D341Med (cell line): ENCODE results near the gene MAP7.
"Not testable (repeated sequence)": the region's sequence is repeated elsewhere in the genome, so short reads cannot be mapped to it uniquely, and the experiment has no call there.

Experiments
- DNase-seq: peaks from one replicate; pipeline ENCODE4 v3.0.0; 2012; ENCODE audit warnings: low spot score

MAP7 gene

DNA sequence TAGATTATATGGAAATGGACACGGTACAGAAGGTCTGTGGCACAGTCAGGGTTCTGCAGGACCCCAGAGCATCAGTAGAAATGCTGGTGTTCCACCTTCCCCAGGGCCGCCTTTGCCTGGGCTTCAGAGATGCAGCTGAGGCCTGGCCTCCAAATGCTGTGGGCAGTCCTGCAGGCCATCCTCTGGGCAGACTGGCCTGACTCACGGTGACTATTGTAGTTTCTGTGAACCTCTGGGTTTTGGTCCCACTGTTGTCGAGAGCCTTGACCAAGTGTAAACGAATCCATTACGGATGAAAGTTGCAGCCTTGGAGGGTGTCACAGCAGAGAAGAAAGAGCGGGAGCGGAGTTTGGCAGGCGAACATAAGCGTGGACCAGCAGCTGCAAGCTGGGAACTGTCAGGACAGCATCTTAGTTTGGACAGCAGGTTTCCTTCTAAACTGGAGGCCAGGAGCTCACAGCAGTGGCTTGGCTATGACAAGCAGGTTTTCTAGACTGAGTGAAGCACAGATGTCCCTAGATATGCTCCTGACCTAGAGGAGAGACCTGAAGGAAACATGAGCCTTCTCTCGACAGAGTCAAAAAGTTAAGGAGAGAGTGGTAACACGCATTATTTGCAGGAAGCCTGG, 214.4 kb downstream of the MAP7 start:
- DNase-seq = no peak

DNA sequence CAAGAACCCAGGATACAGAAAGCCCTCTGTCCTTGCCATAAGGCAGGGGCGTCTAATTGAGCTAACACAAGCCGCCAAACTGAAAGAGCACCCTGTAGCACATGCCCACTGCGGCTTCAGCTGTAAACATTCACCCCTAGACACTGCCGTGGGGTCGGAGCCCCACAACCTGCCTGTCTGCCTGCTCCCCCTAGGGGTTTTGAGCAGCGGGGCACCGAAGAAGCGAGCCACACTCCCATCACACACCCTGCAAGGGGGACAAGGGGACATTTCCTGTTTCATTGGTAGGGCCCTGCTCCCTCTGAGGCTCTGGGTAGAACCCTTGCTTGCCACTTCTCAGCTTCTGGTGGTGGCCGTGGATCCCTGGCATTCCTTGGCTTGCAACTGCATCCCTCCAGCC, 215.4 kb downstream of the MAP7 start:
- no peak for DNase-seq

DNA sequence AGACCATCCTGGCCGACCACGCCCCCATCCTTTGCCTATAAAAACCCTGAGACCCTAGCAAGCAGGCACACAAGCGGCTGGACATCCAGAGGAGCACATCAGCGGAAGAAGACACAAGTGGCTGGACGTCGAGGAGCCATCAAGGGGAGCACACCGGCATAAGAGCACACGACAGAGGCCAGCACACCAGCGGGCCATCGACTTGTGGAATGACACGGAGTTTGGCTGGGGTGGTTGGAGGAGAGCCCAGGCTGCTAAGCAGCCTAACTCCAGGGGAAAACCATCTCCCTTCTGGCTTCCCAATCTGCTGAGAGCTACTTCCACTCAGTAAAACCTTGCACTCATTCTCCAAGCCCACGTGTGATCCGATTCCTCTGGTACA, 215.8 kb downstream of the MAP7 start:
- DNase-seq = no peak

DNA sequence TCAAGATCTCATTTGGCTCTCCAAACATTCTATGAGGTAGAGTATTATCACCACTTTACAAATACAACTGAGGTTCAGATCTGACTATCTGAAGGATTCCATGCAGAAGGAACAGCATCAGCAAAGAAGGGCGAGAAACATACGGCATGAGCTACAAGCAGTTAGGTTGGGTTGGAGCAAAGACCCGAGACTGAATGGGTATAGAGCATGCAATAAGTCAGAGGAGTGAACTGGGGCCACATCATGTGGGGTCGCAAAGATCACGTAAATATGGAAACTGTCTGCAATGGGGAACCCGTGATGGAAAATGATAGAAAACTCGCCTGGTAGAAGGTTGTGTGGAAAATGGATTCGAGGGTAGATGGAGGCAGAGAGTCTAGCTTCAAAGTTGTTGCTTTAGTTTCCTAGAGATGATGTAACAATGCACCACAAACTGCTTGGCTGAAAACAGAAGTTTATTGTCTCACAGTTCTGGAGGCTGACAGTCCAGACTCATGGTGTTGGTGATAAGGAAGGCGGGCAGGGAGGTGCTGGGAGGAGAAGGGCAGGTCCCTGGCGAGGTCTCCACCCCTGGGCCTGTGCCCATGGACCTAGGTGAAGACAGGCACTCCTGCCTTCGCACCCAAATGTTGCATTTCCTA, 216.3 kb downstream of the MAP7 start:
- DNase-seq = no peak

DNA sequence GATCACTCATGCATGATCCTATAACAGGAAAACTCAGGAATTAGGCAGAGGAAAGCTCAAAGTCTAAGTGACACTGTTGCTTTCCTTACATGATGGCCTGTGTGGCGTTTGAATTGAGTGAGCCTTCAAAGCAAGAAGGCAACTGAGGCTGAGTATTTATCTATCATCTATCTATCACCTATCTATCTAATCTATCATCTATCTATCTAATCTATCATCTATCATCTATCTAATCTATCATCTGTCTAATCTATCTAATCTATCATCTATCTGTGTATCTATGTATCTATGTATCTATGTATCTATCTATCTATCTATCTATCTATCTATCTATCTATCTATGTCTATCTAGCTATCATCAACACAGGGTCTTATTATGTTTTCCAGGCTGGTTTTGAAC, 218.8 kb downstream of the MAP7 start:
- no peak for DNase-seq

DNA sequence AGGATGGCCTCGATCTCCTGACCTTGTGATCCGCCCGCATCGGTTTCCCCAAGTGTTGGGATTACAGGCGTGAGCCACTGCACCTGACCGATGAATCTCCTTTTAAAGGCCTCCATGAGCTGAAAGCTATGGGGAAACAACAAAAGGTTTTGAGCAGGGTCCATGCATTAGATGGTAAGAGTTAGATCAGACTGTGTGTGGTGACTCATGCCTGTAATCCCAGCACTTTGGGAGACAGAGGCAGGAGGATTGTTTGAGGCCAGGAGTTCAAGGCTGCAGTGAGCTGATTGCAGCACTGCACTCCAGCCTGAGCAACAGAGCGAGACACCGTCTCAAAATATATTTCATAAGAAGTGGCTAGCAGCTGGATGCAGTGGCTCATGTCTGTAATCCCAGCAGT, 219.6 kb downstream of the MAP7 start:
- DNase-seq = no peak

DNA sequence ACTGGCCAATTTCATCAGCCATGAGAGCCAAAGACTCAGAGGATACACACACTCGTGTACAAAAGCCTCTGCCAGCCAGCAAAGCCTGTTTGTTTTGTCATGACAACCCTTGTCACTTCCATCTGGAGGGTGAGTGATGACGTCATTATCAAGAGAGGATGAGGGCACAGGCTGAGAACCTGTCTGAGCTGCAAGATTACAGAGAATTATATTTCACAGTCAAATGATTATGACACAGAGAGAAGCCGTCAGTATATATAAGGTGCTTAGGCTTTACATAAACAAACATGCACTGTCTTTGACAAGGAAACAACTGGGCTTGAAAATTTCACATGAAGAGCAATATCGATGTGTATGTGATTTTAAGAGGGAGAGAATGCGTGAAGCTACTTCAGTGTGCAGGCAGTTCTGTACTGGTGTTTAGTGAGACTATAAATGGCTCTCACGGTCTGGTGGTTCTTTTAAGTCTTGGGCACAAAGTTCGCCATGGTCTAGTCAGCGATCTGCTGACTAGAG, 224.1 kb downstream of the MAP7 start:
- DNase-seq = peak; percentile 71

DNA sequence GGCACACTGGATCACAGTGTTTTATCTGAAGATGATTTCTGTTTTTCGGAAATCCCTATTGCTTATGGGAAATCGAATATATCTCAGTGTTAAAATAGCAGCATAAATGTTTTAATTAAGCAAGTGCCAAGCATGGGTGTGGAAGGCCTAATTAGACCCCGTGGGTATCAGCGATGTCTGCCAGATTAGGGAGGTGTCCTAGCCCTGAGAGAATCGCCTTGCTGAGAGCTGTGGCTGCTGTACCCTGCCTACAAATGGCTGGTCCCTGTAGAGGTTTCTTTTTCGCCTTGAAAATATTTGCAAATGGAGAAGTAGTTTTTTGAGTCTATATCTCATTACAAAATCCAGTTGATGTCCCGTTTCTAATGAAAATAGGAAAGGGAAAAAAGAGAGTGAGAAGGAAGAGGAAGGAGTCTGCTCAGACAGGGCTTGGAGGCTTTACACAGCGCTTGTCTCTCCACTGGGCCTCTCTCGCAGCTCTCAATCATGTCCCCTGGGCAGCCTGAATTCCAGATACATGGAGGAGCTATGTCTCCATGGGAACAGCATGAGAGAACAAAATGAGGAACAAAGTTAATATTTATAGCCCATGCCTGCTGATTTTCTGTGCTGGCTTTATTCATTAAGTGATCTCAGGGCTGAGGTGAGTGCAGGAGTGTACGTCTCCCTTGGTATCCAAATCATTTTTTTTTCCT, 225.4 kb downstream of the MAP7 start:
- no peak for DNase-seq

DNA sequence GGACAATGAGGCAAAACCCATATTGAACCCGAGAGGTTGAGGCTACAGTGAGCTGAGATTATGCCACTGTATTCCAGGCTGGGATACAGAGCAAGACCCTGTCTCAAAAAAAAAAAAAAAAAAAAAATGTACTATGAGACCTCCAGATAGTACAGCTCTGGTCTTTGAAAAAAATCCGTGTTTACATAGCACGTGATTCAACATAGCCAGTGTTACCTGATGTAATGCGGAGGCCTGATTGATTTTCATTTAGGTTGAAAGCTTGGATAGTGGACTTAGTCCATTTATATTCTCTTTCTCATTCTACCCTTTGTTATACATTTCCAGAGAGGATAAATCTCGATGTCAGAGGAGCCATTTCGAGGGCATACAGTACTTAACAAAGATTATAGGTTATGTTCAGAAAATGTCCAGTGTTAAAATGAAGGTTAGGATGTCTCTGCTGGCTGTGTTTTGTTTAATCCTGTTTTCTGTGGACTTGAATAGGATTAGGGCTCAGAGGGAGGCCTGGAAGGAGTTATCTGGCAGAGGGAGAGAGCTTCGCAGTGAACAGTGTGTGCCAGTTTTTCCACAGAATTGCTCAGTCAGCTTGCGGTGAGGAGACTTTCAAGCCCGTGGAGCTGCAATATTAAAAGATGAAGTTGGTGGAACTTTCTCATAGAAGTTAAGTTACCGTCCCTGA, 226.7 kb downstream of the MAP7 start:
- peak; percentile 57 for DNase-seq

DNA sequence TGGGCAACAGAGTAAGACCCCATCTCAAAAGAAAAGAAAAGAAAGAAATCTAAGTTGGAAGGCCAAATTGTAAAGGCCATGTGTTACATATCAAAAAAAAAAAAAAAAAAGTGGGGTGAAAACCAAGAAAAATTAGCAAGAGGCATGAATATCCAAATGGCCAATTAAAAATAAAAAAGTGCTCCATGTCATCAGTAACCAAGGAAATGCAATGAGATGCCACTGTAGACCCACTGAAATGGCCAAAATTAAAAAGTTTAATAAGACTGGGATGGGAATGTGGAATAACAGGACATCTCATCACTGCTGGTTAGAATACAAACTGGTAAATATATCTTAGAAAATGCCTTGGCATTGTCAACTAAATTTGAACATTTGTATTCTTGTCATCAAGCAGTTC, 230.5 kb downstream of the MAP7 start:
- DNase-seq = no peak

DNA sequence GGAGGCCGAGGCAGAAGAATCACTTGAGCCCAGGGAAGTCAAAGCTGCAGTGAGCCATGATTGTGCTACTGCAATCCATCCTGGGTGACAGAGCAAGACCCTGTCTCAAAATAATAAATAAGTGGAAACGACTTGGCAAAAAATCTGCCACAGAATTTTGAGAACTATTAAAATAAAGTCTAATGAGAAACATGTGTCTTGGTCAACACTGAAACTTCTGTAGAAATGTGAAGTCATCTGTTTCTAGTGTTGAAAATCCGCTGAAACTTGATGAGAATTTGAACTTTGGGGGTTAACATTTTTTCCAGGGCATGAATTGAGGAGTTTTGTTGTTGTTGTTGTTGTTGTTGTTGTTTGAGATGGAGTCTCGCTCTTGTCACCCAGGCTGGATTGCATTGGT, 231.5 kb downstream of the MAP7 start:
- no peak for DNase-seq

DNA sequence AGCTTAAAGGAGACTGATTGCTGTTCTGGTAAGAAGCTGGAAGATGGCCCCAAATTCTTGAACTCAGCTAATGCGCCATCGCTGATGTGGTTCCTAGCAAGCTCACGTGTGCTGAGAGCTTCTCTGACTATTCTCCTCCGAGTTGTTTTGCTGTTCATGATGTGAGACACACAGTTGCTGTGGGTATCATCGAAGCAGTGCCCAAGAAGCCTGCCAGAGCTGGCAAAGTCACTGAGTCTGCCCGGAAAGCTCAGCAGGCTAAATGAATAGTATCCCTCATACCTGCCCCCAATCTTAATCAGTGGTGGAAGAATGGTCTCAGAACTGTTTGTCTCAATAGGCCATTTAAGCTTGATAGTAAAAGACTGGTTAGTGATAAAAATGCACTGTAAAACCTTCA, 232.3 kb downstream of the MAP7 start:
- no peak for DNase-seq

DNA sequence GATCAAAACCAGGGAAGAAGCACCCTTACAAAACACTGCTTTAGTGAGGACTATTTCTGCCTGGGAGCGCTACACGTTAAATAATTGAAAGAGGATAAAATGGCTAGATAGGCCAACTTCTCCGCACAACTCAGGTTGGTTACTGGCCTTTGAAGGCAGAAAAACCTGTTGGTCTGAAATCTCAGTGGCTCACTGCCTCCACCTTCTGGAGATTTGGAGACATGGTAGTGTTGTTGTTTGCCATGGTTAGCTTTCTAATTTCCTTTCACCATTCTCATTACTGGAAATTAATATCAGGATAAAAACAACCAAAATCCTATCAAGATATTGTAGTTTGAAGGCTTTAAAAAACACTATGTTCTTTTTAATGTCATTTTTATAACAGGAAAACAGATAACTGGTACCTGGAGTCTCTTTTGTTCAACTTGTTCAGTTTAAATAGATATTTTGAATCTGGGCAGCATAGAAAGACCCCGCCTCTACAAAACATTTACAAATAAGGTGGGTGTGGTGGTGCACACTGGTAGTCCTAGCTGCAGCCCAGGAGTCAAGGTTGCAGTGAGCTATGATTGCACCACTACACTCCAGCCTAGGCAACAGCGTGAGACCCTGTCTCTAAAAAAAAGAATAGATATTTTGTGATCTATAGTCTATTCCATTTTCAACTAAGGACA, 233.1 kb downstream of the MAP7 start:
- peak; percentile 67 for DNase-seq

DNA sequence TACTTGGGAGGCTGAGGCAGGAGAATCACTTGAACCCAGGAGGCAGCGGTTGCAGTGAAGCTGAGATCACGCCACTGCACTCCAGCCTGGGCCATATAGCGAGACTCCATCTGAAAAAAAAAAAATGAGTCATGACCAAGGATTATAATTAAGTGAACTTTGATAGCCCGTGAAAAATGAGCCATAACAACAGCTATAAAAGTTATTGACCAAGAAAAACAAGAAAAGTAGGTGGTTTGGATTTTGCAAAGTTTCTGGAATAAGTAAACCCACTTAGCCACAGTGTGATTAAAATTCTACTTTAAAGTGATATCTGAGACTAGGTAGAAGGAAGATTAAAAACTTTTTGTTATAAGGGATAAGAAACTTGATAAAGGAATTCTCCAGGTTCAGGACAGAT, 234.6 kb downstream of the MAP7 start:
- no peak for DNase-seq

DNA sequence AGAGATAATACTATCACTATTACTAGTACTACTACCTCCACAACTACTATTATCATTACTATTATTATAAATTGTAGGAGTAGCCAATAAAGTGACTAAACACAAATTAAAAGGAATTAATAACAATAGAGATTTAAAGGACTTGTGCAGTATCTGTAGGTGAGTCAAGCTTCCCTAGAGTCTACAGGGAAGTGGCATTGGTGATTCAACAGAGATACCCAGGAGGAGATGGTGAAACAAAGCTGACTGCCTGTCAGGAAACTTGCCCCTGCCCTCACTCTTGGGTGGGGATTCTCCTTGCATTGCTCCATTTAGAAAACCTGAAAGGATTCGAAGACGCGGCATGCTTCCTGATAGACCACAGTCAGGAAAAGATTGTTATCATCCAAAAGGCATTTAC, 237.2 kb downstream of the MAP7 start:
- DNase-seq = no peak

DNA sequence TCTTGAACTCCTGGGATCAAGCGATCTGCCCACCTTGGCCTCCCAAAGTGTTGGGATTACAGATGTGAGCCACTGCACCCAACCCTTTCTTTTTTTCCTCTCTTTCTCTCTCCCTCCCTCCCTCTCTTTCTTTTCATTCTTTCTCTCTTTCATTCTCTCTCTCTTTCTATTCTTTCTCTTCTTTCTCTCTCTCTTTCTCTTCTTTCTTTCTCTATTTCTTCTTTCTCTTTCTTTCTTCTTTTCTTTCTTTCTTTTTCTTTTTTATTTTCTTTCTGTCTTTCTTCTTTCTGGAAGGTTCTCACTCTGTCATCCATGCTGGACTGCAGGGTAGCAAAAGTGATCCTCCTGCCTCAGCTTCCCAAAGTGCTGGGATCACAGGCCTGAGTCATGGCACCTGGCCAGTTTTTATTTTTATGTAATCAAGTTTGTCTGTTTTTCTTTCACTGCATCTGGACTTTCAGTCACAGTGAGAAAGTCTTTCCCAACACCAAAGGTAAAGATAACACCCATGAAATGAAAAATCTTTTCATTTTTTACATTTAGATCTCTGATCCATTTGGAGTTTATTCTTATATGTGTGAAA, 240.4 kb downstream of the MAP7 start:
- no peak for DNase-seq

DNA sequence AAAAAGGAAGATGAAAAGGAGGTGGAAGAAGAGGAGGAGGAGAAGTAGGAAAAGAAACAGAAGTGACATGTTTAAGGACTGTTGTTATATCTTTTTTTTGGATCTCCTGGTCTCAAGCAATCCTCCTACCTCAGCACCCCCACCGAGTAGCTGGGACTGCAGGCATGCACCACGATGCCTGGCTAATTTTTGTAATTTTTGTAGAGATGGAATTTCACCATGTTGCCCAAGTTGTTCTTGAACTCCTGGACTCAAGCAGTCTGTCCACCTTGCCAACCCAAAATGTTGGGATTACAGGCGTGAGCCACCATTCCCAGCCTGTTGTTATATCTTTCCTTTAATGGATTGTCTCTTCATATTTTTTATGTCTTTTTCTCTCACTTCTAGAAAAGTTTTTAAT, 241.1 kb downstream of the MAP7 start:
- DNase-seq = no peak

DNA sequence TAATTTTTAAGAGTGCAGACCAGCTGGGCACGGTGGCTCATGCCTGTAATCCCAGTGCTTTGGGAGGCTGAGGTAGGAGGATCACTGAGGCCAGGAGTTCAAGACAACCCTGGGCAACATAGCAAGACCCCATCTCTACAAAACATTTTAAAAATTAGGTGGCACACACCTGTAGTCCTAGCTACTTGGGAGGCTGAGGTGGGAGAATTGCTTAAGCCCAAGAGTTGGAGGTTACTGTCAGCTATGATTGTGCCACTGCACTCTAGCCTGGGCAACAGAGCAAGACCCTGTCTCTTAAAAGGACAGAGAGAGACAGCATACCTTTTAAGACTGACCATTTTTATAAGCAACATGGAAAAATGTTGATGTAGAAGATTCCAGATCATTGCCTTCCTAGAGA, 241.8 kb downstream of the MAP7 start:
- not testable (repeated sequence) for DNase-seq

DNA sequence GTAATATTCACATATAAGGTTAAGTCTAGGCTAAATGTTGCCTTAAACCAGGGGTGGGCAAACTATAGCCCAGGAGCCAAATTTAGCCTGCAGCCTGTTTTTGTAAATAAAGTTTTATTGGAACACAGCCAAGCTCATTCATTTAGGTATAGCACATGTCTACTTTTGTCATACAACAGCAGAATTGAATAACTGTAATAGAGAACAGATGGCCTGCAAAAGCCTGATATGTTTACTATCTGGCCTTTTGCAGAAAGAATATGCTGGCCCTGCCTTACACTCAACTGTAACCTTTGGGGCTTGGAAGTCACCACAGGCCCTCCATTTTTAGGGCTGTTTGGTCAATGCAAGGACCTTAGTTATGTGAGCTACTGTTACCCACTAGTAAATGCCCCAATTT, 242.9 kb downstream of the MAP7 start:
- no peak for DNase-seq

DNA sequence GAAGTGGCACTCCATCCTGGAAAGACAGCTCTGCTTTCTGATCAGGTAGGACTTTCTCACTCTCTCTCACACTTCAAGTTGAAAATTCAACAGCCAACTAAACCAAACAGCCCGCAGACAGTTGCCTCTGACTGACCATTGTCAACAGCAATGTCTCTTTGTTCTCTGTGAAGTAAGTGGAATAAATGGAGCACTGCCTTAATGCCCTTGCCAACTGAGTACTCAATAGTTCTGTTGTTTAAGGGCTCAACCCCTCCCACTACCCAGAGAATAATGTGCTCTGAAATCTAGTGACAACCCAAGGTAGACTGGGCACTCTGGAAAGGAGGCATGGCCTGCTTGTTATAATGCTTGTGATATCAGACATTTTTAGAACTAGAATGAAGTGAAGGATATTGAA, 243.8 kb downstream of the MAP7 start:
- DNase-seq = no peak

DNA sequence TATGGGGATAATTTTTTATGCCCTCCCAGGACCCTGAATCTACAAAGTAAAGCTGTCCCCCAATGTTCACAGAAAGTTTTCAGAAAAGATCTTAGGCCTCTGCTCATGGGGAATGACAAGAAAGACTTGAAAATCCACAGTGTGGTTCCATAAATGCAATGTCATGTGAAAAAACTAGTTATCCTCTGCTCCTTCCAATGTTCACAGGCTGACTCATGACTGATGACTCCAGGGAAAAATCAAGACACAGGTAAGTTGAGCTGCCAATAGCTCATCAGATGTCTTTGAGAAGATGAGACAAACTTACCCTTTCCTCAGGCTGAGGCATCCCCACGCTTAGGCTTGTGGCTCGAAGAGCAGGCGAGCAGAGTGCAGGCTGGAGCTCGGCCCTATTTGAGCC, 245.8 kb downstream of the MAP7 start:
- no peak for DNase-seq

DNA sequence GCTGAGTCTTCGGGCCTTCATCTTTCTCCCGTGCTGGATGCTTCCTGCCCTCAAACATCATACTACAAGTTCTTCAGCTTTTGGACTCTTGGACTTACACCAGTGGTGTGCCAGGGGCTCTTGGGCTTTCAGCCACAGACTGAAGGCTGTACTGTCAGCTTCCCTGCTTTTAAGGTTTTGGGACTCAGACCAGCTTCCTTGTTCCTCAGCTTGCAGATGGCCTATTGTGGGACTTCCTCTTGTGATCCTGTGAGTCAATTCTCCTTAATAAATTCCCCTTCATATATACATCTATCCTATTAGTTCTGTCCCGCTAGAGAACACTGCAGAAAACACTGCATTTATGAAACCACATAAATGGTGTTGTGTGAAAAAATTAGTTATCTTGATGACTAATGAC, 246.7 kb downstream of the MAP7 start:
- no peak for DNase-seq
